Left colon (tissue), 2 donors: ENCODE results near the gene LRRC8D. TPM values are rescaled to one million over a fixed set of nuclear protein-coding genes. Genes with fewer than 3 reads are reported as not detected.

ENCODE experiments used
- total RNA-seq, 2 donors: library from RNA; stranded (reverse); fragmentation: NEBNext Ultra II Directional; extraction: Animal tissue kit (Norgen Biotek cat#: 25700); gene quantifications; one replicate each; pipeline ENCODE4 v1.2.1, GENCODE V29; 2021
- donor health status: DM: no; HTN: no; CAD: no.
- donor health status: DM: yes; HTN: yes; CAD: no.

Gene LRRC8D
- total RNA-seq, 2 donors from 2014 or later = 36.6 to 48.0 TPM

Other genes with a start within 250 kb of the LRRC8D start
- gene LRRC8C, start 187.9 kb upstream of the LRRC8D start, total RNA-seq = 1 to 10 TPM; 1.8 to 3.2 TPM
- gene ZNF326, start 174.1 kb downstream of the LRRC8D start, total RNA-seq = 10 to 100 TPM; 28.7 to 29.8 TPM